Fibroblast of skin of right biceps (primary cell): ENCODE data around the gene DNMT3A.

Experiments used
- DNase-seq: peaks from one replicate; pipeline ENCODE4 v3.0.0-alpha.2; 2013

The DNMT3A gene

GRCh38 chr2:25323610-25324189 lies 18.0 kb downstream of the DNMT3A start:
- DNase-seq: no peak

GRCh38 chr2:25323042-25323514 lies 18.6 kb downstream of the DNMT3A start:
- peak; percentile 49 for DNase-seq

- DNase-seq: no peak
Measured at GRCh38 chr2:25322312-25322711, 19.4 kb downstream of the DNMT3A start.

- no peak for DNase-seq
Measured at GRCh38 chr2:25320077-25320476, 21.6 kb downstream of the DNMT3A start.

GRCh38 chr2:25316101-25316500 lies 25.6 kb downstream of the DNMT3A start:
- DNase-seq: no peak

- DNase-seq: no peak
Measured at GRCh38 chr2:25315316-25315680, 26.4 kb downstream of the DNMT3A start.

- DNase-seq: peak; percentile 64
Measured at GRCh38 chr2:25314514-25315315, 27.0 kb downstream of the DNMT3A start.

- DNase-seq: no peak
Measured at GRCh38 chr2:25313711-25314513, 27.8 kb downstream of the DNMT3A start.

- DNase-seq: no peak
Measured at GRCh38 chr2:25312958-25313710, 28.6 kb downstream of the DNMT3A start.

- DNase-seq: no peak
Measured at GRCh38 chr2:25311865-25312575, 29.7 kb downstream of the DNMT3A start.

GRCh38 chr2:25310965-25311864 lies 30.5 kb downstream of the DNMT3A start:
- no peak for DNase-seq

GRCh38 chr2:25310709-25310964 lies 31.1 kb downstream of the DNMT3A start:
- no peak for DNase-seq

GRCh38 chr2:25309402-25309801 lies 32.3 kb downstream of the DNMT3A start:
- DNase-seq: peak; percentile 52

- no peak for DNase-seq
Measured at GRCh38 chr2:25308599-25308998, 33.1 kb downstream of the DNMT3A start.

- DNase-seq: no peak
Measured at GRCh38 chr2:25307949-25308557, 33.7 kb downstream of the DNMT3A start.

- no peak for DNase-seq
Measured at GRCh38 chr2:25306777-25307368, 34.9 kb downstream of the DNMT3A start.

GRCh38 chr2:25305775-25306174 lies 36.0 kb downstream of the DNMT3A start:
- DNase-seq: peak; percentile 26

- no peak for DNase-seq
Measured at GRCh38 chr2:25304826-25305596, 36.7 kb downstream of the DNMT3A start.

- peak; percentile 29 for DNase-seq
Measured at GRCh38 chr2:25304321-25304720, 37.4 kb downstream of the DNMT3A start.
